HepG2 (cell line): ENCODE results near the gene GRIA3. TPM values are rescaled to one million over a fixed set of nuclear protein-coding genes. Genes with fewer than 3 reads are reported as not detected.

ENCODE experiments used
- ATAC-seq: fragments of 200-7000 bp; cut with Tn5 transposase; 3 replicates; pipeline ENCODE4 v1.9.1; 2020; ENCODE audit warnings: mild to moderate bottlenecking, moderate library complexity
- Bru-seq: library from RNA; stranded (reverse); fragments of 400-500 nt; gene quantifications from one replicate; lab custom pipeline; 2021; lab: Mats Ljungman, UMichigan
- BruChase-seq, 2 experiments: library from RNA; stranded (reverse); fragments of 400-500 nt; gene quantifications; one replicate each; lab custom pipeline; 2021; lab: Mats Ljungman, UMichigan
- BruUV-seq: library from RNA; stranded (reverse); fragments of 400-500 nt; replicated peaks from 2 replicates; lab custom pipeline; 2021; lab: Mats Ljungman, UMichigan
- CTCF ChIA-PET: fragments of 300-600 bp; formaldehyde crosslinking; extraction: SDS; loops from one replicate; lab custom pipeline; 2021; ENCODE audit warnings: low total read pairs, inconsistent platforms, low intra/inter-chr PET ratio; lab: Yijun Ruan, JAX
- POLR2A ChIA-PET: fragments of 350-600 bp; sonication (Branson Sonifier 250); formaldehyde crosslinking; loops from one replicate; lab custom pipeline; 2020; ENCODE audit warnings: antibody characterized with exemption, inconsistent platforms; lab: Yijun Ruan, JAX
- DNase-seq: peaks from one replicate; pipeline ENCODE4 v3.0.0-alpha.2; 2015; ENCODE audit warnings: low spot score
- FAIRE-seq: peaks from 3 replicates; lab custom pipeline; 2011; peaks lifted over from hg19 to GRCh38; lab: Jason Lieb, UNC
- H2AFZ ChIP-seq: one replicate; pipeline ENCODE4 v1.6.1; 2011; ENCODE audit warnings: low read length, inconsistent platforms
- H3K27ac ChIP-seq: fragments of 300-600 bp; 3 replicates; pipeline ENCODE4 v1.8.0; 2011; ENCODE audit warnings: mixed run types, mild to moderate bottlenecking, mixed read lengths, low read length, inconsistent platforms; ENCODE audit not compliant: insufficient read depth; ENCODE audit errors: extremely low read length
- H3K27me3 ChIP-seq, 2 experiments: fragments of 200-600 bp in 1 of 2; 2 replicates in 1 of 2; 3 replicates in 1 of 2; pipeline versions ENCODE4 v1.6.0 to v1.8.0; 2011; ENCODE audit warnings: low read length in 2 of 2, mild to moderate bottlenecking in 2 of 2, moderate library complexity in 2 of 2, inconsistent platforms in 1 of 2; ENCODE audit not compliant: insufficient read depth in 2 of 2, control insufficient read depth in 1 of 2
- H3K36me3 ChIP-seq, 2 experiments: fragments of 200-600 bp in 1 of 2; replicated peaks in 1 of 2; 2 replicates in 1 of 2; 3 replicates in 1 of 2; pipeline versions ENCODE4 v1.5.1 to v1.8.0; 2011; ENCODE audit warnings: low read length in 2 of 2, inconsistent platforms in 1 of 2; ENCODE audit not compliant: insufficient read depth in 2 of 2, control insufficient read depth in 1 of 2
- H3K4me1 ChIP-seq: 2 replicates; pipeline ENCODE4 v1.5.1; 2012; ENCODE audit warnings: low read length, inconsistent platforms; ENCODE audit not compliant: insufficient read depth
- H3K4me2 ChIP-seq: 2 replicates; pipeline ENCODE4 v1.6.0; 2011; ENCODE audit warnings: low read depth, low read length, inconsistent platforms
- H3K4me3 ChIP-seq, 3 experiments: fragments of 200-600 bp in 1 of 3; sonication (generic), shearing (Covaris generic) in 1 of 3; replicated peaks in 1 of 3; 2 replicates each; pipeline ENCODE4 v1.5.1; 2011 to 2016; ENCODE audit warnings: low read length in 3 of 3, inconsistent platforms in 2 of 3, low read depth in 2 of 3, mild to moderate bottlenecking in 2 of 3, control low read depth in 1 of 3, mixed read lengths in 1 of 3; ENCODE audit not compliant: insufficient read depth in 1 of 3
- H3K79me2 ChIP-seq: one replicate; pipeline ENCODE4 v1.6.1; 2011; ENCODE audit warnings: low read length, inconsistent platforms; ENCODE audit not compliant: insufficient read depth
- H3K9ac ChIP-seq: 2 replicates; pipeline ENCODE4 v1.6.0; 2011; ENCODE audit warnings: mild to moderate bottlenecking, low read depth, low read length, inconsistent platforms; ENCODE audit not compliant: insufficient read depth
- H3K9me3 ChIP-seq: 2 replicates; pipeline ENCODE4 v1.5.1; 2012; ENCODE audit warnings: mild to moderate bottlenecking, low read length
- H4K20me1 ChIP-seq: 2 replicates; pipeline ENCODE4 v1.6.0; 2011; ENCODE audit warnings: inconsistent platforms, mild to moderate bottlenecking, low read length, moderate library complexity; ENCODE audit not compliant: insufficient read depth
- SOX5 ChIP-seq: IDR thresholded peaks from 2 replicates; pipeline ENCODE4 v1.6.1; 2016; ENCODE audit warnings: borderline replicate concordance
- ZBTB49 ChIP-seq: sonication (generic); formaldehyde crosslinking; IDR thresholded peaks from 2 replicates; pipeline ENCODE4 v1.4.0; 2020; ENCODE audit warnings: missing genetic modification reagents, borderline replicate concordance
- WGBS: methylation state at CpG from one replicate; pipeline ENCODE4 v1.1.6; 2017; ENCODE audit warnings: low lambda C conversion rate; 5-methylcytosine and 5-hydroxymethylcytosine counted together
- in situ Hi-C: cut with HindIII; loops from 2 replicates; pipeline ENCODE4 v1.10.0; 2017; ENCODE audit warnings: low pct_unique_long_range_greater_than_20kb; ENCODE audit not compliant: extremely low pct_ligation_motif_present
- intact Hi-C: fragments of 100-400 bp; cut with micrococcal nuclease; formaldehyde crosslinking; loops from one replicate; pipeline ENCODE4 v1.10.0; 2022; ENCODE audit not compliant: unreplicated experiment
- long read RNA-seq, 2 experiments: library from RNA in 1 of 2; library from polyadenylated mRNA in 1 of 2; stranded (forward) in 1 of 2; unstranded in 1 of 2; transcript quantifications; one replicate each; pipeline ENCODE4 v2.0.0, GENCODE V29; 2019 to 2022
- polyA minus RNA-seq, 3 experiments: library from RNA; depleted of rRNA, polyadenylated mRNA; stranded (reverse); fragments of >200 nt; gene quantifications; 2 replicates each; pipeline ENCODE4 v1.2.3, GENCODE V29; 2011; ENCODE audit warnings: low replicate concordance in 1 of 3
- polyA plus RNA-seq, 8 experiments: library from polyadenylated mRNA; depleted of rRNA in 3 of 8; stranded (reverse) in 7 of 8; unstranded in 1 of 8; fragments of >200 nt; fragmentation: Illumina TruSeq in 4 of 8; extraction: Trizol in 4 of 8; gene quantifications; 2 replicates each; pipeline versions ENCODE4 v1.2.1 to v1.2.3, GENCODE V29; 2011 to 2016; ENCODE audit warnings: low read depth in 4 of 8, missing spikeins in 1 of 8, mixed read lengths in 1 of 8; ENCODE audit not compliant: insufficient read depth in 1 of 8
- total RNA-seq, 5 experiments: library from RNA; depleted of rRNA; stranded (reverse); fragments of >200 nt; fragmentation: Illumina TruSeq; extraction: Trizol; gene quantifications; 2 replicates each; pipeline ENCODE4 v1.2.3, GENCODE V29; 2016; ENCODE audit warnings: low read depth in 1 of 5

Gene GRIA3
- total RNA-seq (2016; rRNA removed; fragmentation: Illumina TruSeq; extraction: Trizol) (not detected in 2 replicates), polyA plus RNA-seq (2011; rRNA removed) (not detected in 2 replicates), polyA minus RNA-seq (2011; rRNA and poly(A)+ RNA removed; ENCODE audit: low replicate concordance) (not detected in 2 replicates), Bru-seq, nascent RNA (percentile 1 among the genes with signal in this experiment), BruChase-seq, experiment 1, labeled RNA remaining after a 6-hour chase (percentile 0 among the genes with signal in this experiment), BruChase-seq, experiment 2, labeled RNA remaining after a 2-hour chase (not detected)
- not detected in 2 replicates for total RNA-seq (2016; cell fraction: cytosol; rRNA removed; fragmentation: Illumina TruSeq; extraction: Trizol; ENCODE audit: low read depth)
- not detected in 2 replicates for total RNA-seq (2016; cell fraction: insoluble cytoplasmic fraction; rRNA removed; fragmentation: Illumina TruSeq; extraction: Trizol)
- total RNA-seq (2016; cell fraction: membrane; rRNA removed; fragmentation: Illumina TruSeq; extraction: Trizol): not detected in 2 replicates
- not detected in 2 replicates for total RNA-seq (2016; cell fraction: nucleus; rRNA removed; fragmentation: Illumina TruSeq; extraction: Trizol)
- not detected in 2 replicates for polyA plus RNA-seq (2011; cell fraction: cytosol; rRNA removed)
- not detected in 2 replicates for polyA plus RNA-seq (2011; cell fraction: nucleus; rRNA removed)
- not detected in 2 replicates for polyA plus RNA-seq (2012)
- polyA plus RNA-seq (2016; cell fraction: cytosol; fragmentation: Illumina TruSeq; extraction: Trizol; ENCODE audit: low read depth): not detected in 2 replicates
- not detected in 2 replicates for polyA plus RNA-seq (2016; cell fraction: insoluble cytoplasmic fraction; fragmentation: Illumina TruSeq; extraction: Trizol; ENCODE audit: low read depth)
- polyA plus RNA-seq (2016; cell fraction: membrane; fragmentation: Illumina TruSeq; extraction: Trizol; ENCODE audit: low read depth): not detected in 2 replicates
- not detected in 2 replicates for polyA plus RNA-seq (2016; cell fraction: nucleus; fragmentation: Illumina TruSeq; extraction: Trizol; ENCODE audit: insufficient read depth, low read depth)
- not detected in 2 replicates for polyA minus RNA-seq (2011; cell fraction: cytosol; rRNA and poly(A)+ RNA removed)
- not detected in 2 replicates for polyA minus RNA-seq (2011; cell fraction: nucleus; rRNA and poly(A)+ RNA removed)
- long read RNA-seq, experiment 1: 0 reads
- long read RNA-seq, experiment 2: 0 reads

- CTCF ChIA-PET: no interaction called here
- H3K4me2 ChIP-seq: no peak within 1 kb of the TSS
Measured at GRCh38 chrX:123184219-123184865, at the start of gene GRIA3. Gene GRIA3, plus strand, starts transcription at chrX:123184278. Its CDS starts 258 bp downstream, at chrX:123184536.

More at GRCh38 chrX:123184219-123184865, at the start of gene GRIA3:
- in situ Hi-C loops (no loop called here), intact Hi-C loops (no loop called here)
- H3K9me3 ChIP-seq: no peaks in the 10 kb centered on the region
- FAIRE-seq (no peak), ATAC-seq (no peak), DNase-seq (no peak)
- no peaks in the 10 kb centered on the region for H4K20me1 ChIP-seq
- BruUV-seq: no TSS peak
- H3K4me3 ChIP-seq: no peak within 1 kb of the TSS
- no peaks in the 10 kb centered on the region for H3K4me1 ChIP-seq
- no peak for TF ChIP-seq ZBTB49 (CRISPR knock-in tag)
- no peak for TF ChIP-seq SOX5
- H3K27me3 ChIP-seq: 0 out of 5 replicates have a peak, but pooled peaks cover 0 to 5% of the 10 kb centered on the region in 2 experiments
- 44% methylated on average over 12 of the region's 33 CpGs for WGBS
- POLR2A ChIA-PET: no interaction called here
- H3K27ac ChIP-seq: no peak within 1 kb of the TSS
- H3K36me3 ChIP-seq: no peaks in the 10 kb centered on the region
- H3K79me2 ChIP-seq: no peaks in the 10 kb centered on the region
- H2AFZ ChIP-seq: no peak within 1 kb of the TSS
- H3K9ac ChIP-seq: no peak within 1 kb of the TSS
